ENCODE data around the gene MAD1L1. TPM values are rescaled to one million over a fixed set of nuclear protein-coding genes. Genes with fewer than 3 reads are reported as not detected.
A peak's percentile ranks its signal among the peaks of the same experiment; 100 is the strongest.

Gene MAD1L1
- total and polyA plus RNA-seq, 2 of the 13 experiments (the other 11 are each of a cell fraction or from before 2014, with no cell fraction given): 17.4 to 64.7 TPM

DNA sequence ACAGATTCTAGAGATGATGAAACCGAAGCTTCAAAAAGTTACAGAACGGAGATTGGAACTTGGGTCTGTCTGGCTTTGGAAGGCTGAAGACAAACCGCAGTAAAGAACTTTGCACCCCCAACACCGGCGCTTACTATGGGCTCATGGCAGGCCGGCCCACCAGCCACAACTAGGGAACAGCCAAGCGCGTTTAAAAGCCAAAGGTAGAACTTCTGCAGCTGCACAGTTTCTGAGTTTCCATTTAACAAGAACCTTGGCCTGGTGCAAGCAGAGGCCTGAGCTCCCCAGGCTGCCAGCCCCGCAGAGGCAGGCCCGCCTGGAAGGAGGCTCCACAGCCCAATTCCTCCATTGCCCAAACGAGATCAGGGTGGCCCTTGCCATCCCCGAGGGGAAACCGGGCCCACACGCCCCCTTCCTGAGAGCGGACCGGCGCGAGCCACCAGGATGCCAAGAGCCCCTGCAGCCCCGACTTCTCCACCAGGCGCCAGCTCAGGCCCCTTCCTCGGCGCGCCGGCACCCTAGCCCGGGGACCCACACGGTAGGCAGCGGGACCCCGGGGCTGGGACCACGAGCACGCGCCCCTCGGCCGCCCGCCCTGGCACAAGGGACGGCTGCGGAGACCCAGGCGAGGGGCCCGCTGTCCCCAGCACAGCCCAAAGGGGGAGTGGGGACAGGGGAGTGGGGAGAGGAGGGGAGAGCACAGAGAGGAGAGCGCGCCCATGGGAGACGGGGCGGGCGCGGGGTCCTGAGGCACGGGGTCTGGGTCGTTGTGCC is 566 bp downstream of the MAD1L1 start (continued):
- TF ChIP-seq SNAPC5 (CRISPR knock-in tag; IDR thresholded peaks at IDR 0.05; ENCODE audit: borderline replicate concordance) (no peak), DBP (CRISPR knock-in tag; IDR thresholded peaks at IDR 0.05; ENCODE audit: not compliant biosample characterization) (no peak), ZNF713 (CRISPR knock-in tag; IDR thresholded peaks at IDR 0.05) (no peak), ZFP36L2 (CRISPR knock-in tag; IDR thresholded peaks at IDR 0.05) (no peak), SAP130 (CRISPR knock-in tag; IDR thresholded peaks at IDR 0.05; ENCODE audit: low read depth) (0 out of 2 replicates have a peak, but pooled peaks have one; percentile 14), DMAP1 (CRISPR knock-in tag; IDR thresholded peaks at IDR 0.05) (0 out of 2 replicates have a peak, but pooled peaks have one; percentile 9), ZNF343 (CRISPR knock-in tag; IDR thresholded peaks at IDR 0.05) (no peak), SIN3A (IDR thresholded peaks at IDR 0.05; ENCODE audit: borderline replicate concordance, low read depth, low read length) (0 out of 2 replicates have a peak, but pooled peaks have one; percentile 41), ZNF264 (CRISPR knock-in tag; IDR thresholded peaks at IDR 0.05) (peak; percentile 17; the same call in 1 of the 2 replicates), ZNF501 (CRISPR knock-in tag; IDR thresholded peaks at IDR 0.05) (peak; percentile 8), SMYD3 (CRISPR knock-in tag; IDR thresholded peaks at IDR 0.05) (no peak), NFATC3 (CRISPR knock-in tag; IDR thresholded peaks at IDR 0.05) (0 out of 2 replicates have a peak, but pooled peaks have one; percentile 58)
- TF ChIP-seq, protein P1, sequence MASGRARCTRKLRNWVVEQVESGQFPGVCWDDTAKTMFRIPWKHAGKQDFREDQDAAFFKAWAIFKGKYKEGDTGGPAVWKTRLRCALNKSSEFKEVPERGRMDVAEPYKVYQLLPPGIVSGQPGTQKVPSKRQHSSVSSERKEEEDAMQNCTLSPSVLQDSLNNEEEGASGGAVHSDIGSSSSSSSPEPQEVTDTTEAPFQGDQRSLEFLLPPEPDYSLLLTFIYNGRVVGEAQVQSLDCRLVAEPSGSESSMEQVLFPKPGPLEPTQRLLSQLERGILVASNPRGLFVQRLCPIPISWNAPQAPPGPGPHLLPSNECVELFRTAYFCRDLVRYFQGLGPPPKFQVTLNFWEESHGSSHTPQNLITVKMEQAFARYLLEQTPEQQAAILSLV (CRISPR knock-in tag; IDR thresholded peaks at IDR 0.05; ENCODE audit: borderline replicate concordance): no peak
- TF ChIP-seq, protein P2, sequence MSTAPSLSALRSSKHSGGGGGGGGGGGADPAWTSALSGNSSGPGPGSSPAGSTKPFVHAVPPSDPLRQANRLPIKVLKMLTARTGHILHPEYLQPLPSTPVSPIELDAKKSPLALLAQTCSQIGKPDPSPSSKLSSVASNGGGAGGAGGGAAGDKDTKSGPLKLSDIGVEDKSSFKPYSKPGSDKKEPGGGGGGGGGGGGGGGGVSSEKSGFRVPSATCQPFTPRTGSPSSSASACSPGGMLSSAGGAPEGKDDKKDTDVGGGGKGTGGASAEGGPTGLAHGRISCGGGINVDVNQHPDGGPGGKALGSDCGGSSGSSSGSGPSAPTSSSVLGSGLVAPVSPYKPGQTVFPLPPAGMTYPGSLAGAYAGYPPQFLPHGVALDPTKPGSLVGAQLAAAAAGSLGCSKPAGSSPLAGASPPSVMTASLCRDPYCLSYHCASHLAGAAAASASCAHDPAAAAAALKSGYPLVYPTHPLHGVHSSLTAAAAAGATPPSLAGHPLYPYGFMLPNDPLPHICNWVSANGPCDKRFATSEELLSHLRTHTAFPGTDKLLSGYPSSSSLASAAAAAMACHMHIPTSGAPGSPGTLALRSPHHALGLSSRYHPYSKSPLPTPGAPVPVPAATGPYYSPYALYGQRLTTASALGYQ (CRISPR knock-in tag; IDR thresholded peaks at IDR 0.05): no peak
- TF ChIP-seq, protein P3, sequence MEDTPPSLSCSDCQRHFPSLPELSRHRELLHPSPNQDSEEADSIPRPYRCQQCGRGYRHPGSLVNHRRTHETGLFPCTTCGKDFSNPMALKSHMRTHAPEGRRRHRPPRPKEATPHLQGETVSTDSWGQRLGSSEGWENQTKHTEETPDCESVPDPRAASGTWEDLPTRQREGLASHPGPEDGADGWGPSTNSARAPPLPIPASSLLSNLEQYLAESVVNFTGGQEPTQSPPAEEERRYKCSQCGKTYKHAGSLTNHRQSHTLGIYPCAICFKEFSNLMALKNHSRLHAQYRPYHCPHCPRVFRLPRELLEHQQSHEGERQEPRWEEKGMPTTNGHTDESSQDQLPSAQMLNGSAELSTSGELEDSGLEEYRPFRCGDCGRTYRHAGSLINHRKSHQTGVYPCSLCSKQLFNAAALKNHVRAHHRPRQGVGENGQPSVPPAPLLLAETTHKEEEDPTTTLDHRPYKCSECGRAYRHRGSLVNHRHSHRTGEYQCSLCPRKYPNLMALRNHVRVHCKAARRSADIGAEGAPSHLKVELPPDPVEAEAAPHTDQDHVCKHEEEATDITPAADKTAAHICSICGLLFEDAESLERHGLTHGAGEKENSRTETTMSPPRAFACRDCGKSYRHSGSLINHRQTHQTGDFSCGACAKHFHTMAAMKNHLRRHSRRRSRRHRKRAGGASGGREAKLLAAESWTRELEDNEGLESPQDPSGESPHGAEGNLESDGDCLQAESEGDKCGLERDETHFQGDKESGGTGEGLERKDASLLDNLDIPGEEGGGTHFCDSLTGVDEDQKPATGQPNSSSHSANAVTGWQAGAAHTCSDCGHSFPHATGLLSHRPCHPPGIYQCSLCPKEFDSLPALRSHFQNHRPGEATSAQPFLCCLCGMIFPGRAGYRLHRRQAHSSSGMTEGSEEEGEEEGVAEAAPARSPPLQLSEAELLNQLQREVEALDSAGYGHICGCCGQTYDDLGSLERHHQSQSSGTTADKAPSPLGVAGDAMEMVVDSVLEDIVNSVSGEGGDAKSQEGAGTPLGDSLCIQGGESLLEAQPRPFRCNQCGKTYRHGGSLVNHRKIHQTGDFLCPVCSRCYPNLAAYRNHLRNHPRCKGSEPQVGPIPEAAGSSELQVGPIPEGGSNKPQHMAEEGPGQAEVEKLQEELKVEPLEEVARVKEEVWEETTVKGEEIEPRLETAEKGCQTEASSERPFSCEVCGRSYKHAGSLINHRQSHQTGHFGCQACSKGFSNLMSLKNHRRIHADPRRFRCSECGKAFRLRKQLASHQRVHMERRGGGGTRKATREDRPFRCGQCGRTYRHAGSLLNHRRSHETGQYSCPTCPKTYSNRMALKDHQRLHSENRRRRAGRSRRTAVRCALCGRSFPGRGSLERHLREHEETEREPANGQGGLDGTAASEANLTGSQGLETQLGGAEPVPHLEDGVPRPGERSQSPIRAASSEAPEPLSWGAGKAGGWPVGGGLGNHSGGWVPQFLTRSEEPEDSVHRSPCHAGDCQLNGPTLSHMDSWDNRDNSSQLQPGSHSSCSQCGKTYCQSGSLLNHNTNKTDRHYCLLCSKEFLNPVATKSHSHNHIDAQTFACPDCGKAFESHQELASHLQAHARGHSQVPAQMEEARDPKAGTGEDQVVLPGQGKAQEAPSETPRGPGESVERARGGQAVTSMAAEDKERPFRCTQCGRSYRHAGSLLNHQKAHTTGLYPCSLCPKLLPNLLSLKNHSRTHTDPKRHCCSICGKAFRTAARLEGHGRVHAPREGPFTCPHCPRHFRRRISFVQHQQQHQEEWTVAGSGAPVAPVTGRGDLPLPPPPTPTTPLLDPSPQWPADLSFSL (CRISPR knock-in tag; IDR thresholded peaks at IDR 0.05): no peak
- TF ChIP-seq, protein P4, sequence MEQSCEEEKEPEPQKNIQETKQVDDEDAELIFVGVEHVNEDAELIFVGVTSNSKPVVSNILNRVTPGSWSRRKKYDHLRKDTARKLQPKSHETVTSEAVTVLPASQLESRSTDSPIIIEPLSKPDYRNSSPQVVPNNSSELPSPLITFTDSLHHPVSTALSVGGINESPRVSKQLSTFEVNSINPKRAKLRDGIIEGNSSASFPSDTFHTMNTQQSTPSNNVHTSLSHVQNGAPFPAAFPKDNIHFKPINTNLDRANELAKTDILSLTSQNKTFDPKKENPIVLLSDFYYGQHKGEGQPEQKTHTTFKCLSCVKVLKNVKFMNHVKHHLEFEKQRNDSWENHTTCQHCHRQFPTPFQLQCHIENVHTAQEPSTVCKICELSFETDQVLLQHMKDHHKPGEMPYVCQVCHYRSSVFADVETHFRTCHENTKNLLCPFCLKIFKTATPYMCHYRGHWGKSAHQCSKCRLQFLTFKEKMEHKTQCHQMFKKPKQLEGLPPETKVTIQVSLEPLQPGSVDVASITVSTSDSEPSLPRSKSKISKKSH (CRISPR knock-in tag; IDR thresholded peaks at IDR 0.05; ENCODE audit: borderline replicate concordance): peak; percentile 53; the same call in 1 of the 2 replicates

Data from HepG2 (cell line).